BJ (cell line): Measurements from ENCODE around the gene TRAF2. TPM values are rescaled to one million over a fixed set of nuclear protein-coding genes. Genes with fewer than 3 reads are reported as not detected.

ENCODE experiments used
- CTCF ChIA-PET: fragments of 350-600 bp; formaldehyde crosslinking; extraction: SDS; loops from one replicate; lab custom pipeline; 2021; ENCODE audit warnings: antibody characterized with exemption, inconsistent platforms; lab: Yijun Ruan, JAX
- POLR2A ChIA-PET: fragments of 300-600 bp; sonication (Branson Sonifier 250); formaldehyde crosslinking; extraction: SDS; loops from one replicate; lab custom pipeline; 2021; ENCODE audit warnings: antibody characterized with exemption; lab: Charles Lee
- DNase-seq: peaks from one replicate; pipeline ENCODE4 v3.0.0-alpha.2; 2011; ENCODE audit warnings: low read depth
- H3K27me3 ChIP-seq: 2 replicates; pipeline ENCODE4 v1.6.0; 2011; ENCODE audit warnings: low read length; ENCODE audit not compliant: control insufficient read depth, insufficient read depth
- H3K36me3 ChIP-seq: 2 replicates; pipeline ENCODE4 v1.5.1; 2011; ENCODE audit warnings: low read length; ENCODE audit not compliant: control insufficient read depth, insufficient read depth
- H3K4me3 ChIP-seq: 2 replicates; pipeline ENCODE4 v1.5.1; 2011; ENCODE audit warnings: low read depth, mild to moderate bottlenecking, control low read depth, low read length
- CTCF ChIP-seq: IDR thresholded peaks from 2 replicates; pipeline ENCODE4 v1.5.1; 2011; ENCODE audit warnings: low read depth, mild to moderate bottlenecking, control low read depth, inconsistent platforms, low read length, moderate library complexity; ENCODE audit not compliant: insufficient read depth
- polyA plus RNA-seq: library from polyadenylated mRNA; depleted of rRNA; stranded (reverse); fragments of >200 nt; gene quantifications from 2 replicates; pipeline ENCODE4 v1.2.3, GENCODE V29; 2011

TRAF2 gene
- polyA plus RNA-seq, 1 experiment, result 13.6 TPM

- no peak for TF ChIP-seq CTCF
- no peak overlapping the region for H3K4me3 ChIP-seq
- DNase-seq, result no peak
- H3K36me3 ChIP-seq, result no peaks in the 10 kb centered on the region
- ChIA-PET CTCF (no interaction called here), POLR2A (no interaction called here)
- no peaks in the 10 kb centered on the region; the same call in 1 of the 2 replicates for H3K27me3 ChIP-seq
Measured at GRCh38 chr9:136955943-136956335, 69.6 kb downstream of the TRAF2 start.

- CTCF ChIA-PET, result no interaction called here
- no peak for TF ChIP-seq CTCF
- Histone ChIP-seq H3K36me3 (no peaks in the 10 kb centered on the region), H3K27me3 (no peaks in the 10 kb centered on the region; the same call in 1 of the 2 replicates), H3K4me3 (no peak overlapping the region)
- POLR2A ChIA-PET, result no interaction called here
- DNase-seq, result no peak
Measured at GRCh38 chr9:136956604-136957003, 70.3 kb downstream of the TRAF2 start.

GRCh38 chr9:136957461-136957860, 71.1 kb downstream of the TRAF2 start:
- ChIA-PET CTCF (no interaction called here), POLR2A (no interaction called here)
- no peak overlapping the region for H3K4me3 ChIP-seq
- H3K27me3 ChIP-seq, result no peaks in the 10 kb centered on the region; the same call in 1 of the 2 replicates
- TF ChIP-seq CTCF, result no peak
- no peaks in the 10 kb centered on the region for H3K36me3 ChIP-seq
- DNase-seq, result no peak

GRCh38 chr9:136957901-136958300, 71.6 kb downstream of the TRAF2 start:
- Histone ChIP-seq H3K27me3 (no peaks in the 10 kb centered on the region; the same call in 1 of the 2 replicates), H3K4me3 (no peak overlapping the region), H3K36me3 (no peaks in the 10 kb centered on the region)
- ChIA-PET POLR2A (no interaction called here), CTCF (no interaction called here)
- TF ChIP-seq CTCF, result no peak
- no peak for DNase-seq

GRCh38 chr9:136958473-136958872, 72.2 kb downstream of the TRAF2 start:
- no peak for DNase-seq
- ChIA-PET POLR2A (no interaction called here), CTCF (interaction anchor here (1.6 kb wide), 1 partner anchor 12 kb away, joined by 4 read pairs; no protein-coding TSS in a partner anchor)
- no peak for TF ChIP-seq CTCF
- Histone ChIP-seq H3K4me3 (no peak overlapping the region), H3K27me3 (no peaks in the 10 kb centered on the region; the same call in 1 of the 2 replicates), H3K36me3 (no peaks in the 10 kb centered on the region)
